ENCODE measurements around the gene PRDX5.

PRDX5 gene

GRCh38 chr11:64337538-64338249, 19.8 kb downstream of the PRDX5 start:
- no peak for DNase-seq (ENCODE audit: low spot score)
- in situ Hi-C loops (cut with MboI; ENCODE audit: low sequenced_read_pairs, unreplicated experiment), result no loop called here
- no peak for TF ChIP-seq CTCF (IDR thresholded peaks at IDR 0.05; ENCODE audit: borderline replicate concordance, control extremely low read depth, extremely low read depth, insufficient read depth, missing control alignments)

GRCh38 chr11:64338716-64339115, 20.8 kb downstream of the PRDX5 start:
- in situ Hi-C loops (cut with MboI; ENCODE audit: low sequenced_read_pairs, unreplicated experiment), result no loop called here
- TF ChIP-seq CTCF (IDR thresholded peaks at IDR 0.05; ENCODE audit: borderline replicate concordance, control extremely low read depth, extremely low read depth, insufficient read depth, missing control alignments), result no peak

GRCh38 chr11:64339286-64339685, 21.4 kb downstream of the PRDX5 start:
- DNase-seq (ENCODE audit: low spot score), result no peak
- in situ Hi-C loops (cut with MboI; ENCODE audit: low sequenced_read_pairs, unreplicated experiment), result no loop called here

More at GRCh38 chr11:64338716-64339115, 20.8 kb downstream of the PRDX5 start:
- DNase-seq (ENCODE audit: low spot score), result no peak

GRCh38 chr11:64339754-64340408, 22.0 kb downstream of the PRDX5 start, which contains the start of gene CCDC88B:
Gene CCDC88B (plus strand): TSS chr11:64340204. CDS start chr11:64340267, 63 bp downstream.
- in situ Hi-C loops (cut with MboI; ENCODE audit: low sequenced_read_pairs, unreplicated experiment), result no loop called here
- TF ChIP-seq CTCF (IDR thresholded peaks at IDR 0.05; ENCODE audit: borderline replicate concordance, control extremely low read depth, extremely low read depth, insufficient read depth, missing control alignments), result no peak
- DNase-seq (ENCODE audit: low spot score), result peak; percentile 89

More at GRCh38 chr11:64339286-64339685, 21.4 kb downstream of the PRDX5 start:
- no peak for TF ChIP-seq CTCF (IDR thresholded peaks at IDR 0.05; ENCODE audit: borderline replicate concordance, control extremely low read depth, extremely low read depth, insufficient read depth, missing control alignments)

- DNase-seq (ENCODE audit: low spot score), result peak; percentile 90
- no peak for TF ChIP-seq CTCF (IDR thresholded peaks at IDR 0.05; ENCODE audit: borderline replicate concordance, control extremely low read depth, extremely low read depth, insufficient read depth, missing control alignments)
Measured at GRCh38 chr11:64340671-64341335, 22.9 kb downstream of the PRDX5 start.

GRCh38 chr11:64341429-64341828, 23.5 kb downstream of the PRDX5 start:
- DNase-seq (ENCODE audit: low spot score), result no peak
- no peak for TF ChIP-seq CTCF (IDR thresholded peaks at IDR 0.05; ENCODE audit: borderline replicate concordance, control extremely low read depth, extremely low read depth, insufficient read depth, missing control alignments)
- in situ Hi-C loops (cut with MboI; ENCODE audit: low sequenced_read_pairs, unreplicated experiment), result no loop called here

More at GRCh38 chr11:64340671-64341335, 22.9 kb downstream of the PRDX5 start:
- in situ Hi-C loops (cut with MboI; ENCODE audit: low sequenced_read_pairs, unreplicated experiment), result no loop called here
